ENCODE data around the gene ATP2B2. TPM values are rescaled to one million over a fixed set of nuclear protein-coding genes. Genes with fewer than 3 reads are reported as not detected.

ATP2B2 gene
- total RNA-seq, 1 experiment from 2014 or later: not detected

DNA sequence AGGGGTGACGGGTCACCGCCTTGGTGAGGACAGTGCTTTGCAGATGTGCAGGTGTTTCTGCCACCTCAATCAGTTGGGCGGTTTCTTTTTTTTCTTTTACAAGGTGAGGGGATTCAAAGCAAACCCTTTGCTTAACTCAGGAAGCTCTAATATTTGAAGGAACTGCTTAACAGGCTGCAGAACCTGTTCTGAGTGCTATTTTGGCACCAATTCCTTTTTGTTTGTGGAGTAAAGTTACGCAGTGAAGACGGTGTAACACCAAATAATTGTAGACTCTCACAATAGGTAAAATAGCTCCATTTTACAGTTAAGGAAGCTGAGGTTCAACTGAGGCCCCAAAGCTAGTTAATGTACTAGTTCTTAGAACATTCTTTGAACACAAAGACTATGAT lies 219.3 kb downstream of the ATP2B2 start:
- intact Hi-C loops (cut with micrococcal nuclease): no loop called here
- Histone ChIP-seq H3K79me2 (ENCODE audit: insufficient read depth, low read length) (no peaks in the 10 kb centered on the region), H4K20me1 (ENCODE audit: insufficient read depth) (no peaks in the 10 kb centered on the region), H3K9me3 (ENCODE audit: control insufficient read depth in 1 of 2, insufficient read depth in 1 of 2, low read depth in 1 of 2, low read length in 2 of 2) (no peaks in the 10 kb centered on the region), H3K4me1 (ENCODE audit: control insufficient read depth in 1 of 2, insufficient read depth in 2 of 2, low read length in 2 of 2) (peaks cover 0 to 9% of the 10 kb centered on the region in 2 experiments; a peak in 2 of 4 replicates), H3K9me2 (ENCODE audit: insufficient read depth) (no peaks in the 10 kb centered on the region), H3K36me3 (ENCODE audit: control insufficient read depth in 1 of 2, insufficient read depth in 2 of 2, low read length in 2 of 2) (peaks cover 9 to 15% of the 10 kb centered on the region in 2 experiments; a peak in 2 of 4 replicates), H3K4me3 (replicated peaks in 1 of 2; ENCODE audit: low read depth in 1 of 2, low read length in 2 of 2) (no peak overlapping the region), H3K27ac (ENCODE audit: low read depth, low read length) (no peak overlapping the region), H3K4me2 (ENCODE audit: low read length) (no peak overlapping the region), H3K27me3 (ENCODE audit: insufficient read depth, low read length) (no peaks in the 10 kb centered on the region), H3K9ac (ENCODE audit: low read length) (no peak overlapping the region), H2AFZ (ENCODE audit: low read depth, low read length, poor library complexity, severe bottlenecking) (no peak overlapping the region)
- ATAC-seq: no peak
- no TSS peak for BruUV-seq (replicated peaks)
- ChIA-PET POLR2A (interaction anchor here (0.6 kb wide), 1 partner anchor 39 kb away, joined by 4 read pairs; no protein-coding TSS in a partner anchor), RAD21 (ENCODE audit: low non-redundant PET in 1 of 2, low total read pairs in 2 of 2, uncharacterized antibody in 2 of 2, unreplicated experiment in 2 of 2) (no interaction called here), CTCF (interaction anchor here (0.7 to 1.8 kb wide), 4 partner anchors 23 to 478 kb away, joined by 3 to 6 read pairs (median 4); no protein-coding TSS in a partner anchor)
- DNase-seq (ENCODE audit: low read depth, low spot score): no peak
- TF ChIP-seq CBX3 (IDR thresholded peaks at IDR 0.05; ENCODE audit: low read depth) (no peak), SIN3A (IDR thresholded peaks at IDR 0.05; ENCODE audit: low read depth) (no peak)

DNA sequence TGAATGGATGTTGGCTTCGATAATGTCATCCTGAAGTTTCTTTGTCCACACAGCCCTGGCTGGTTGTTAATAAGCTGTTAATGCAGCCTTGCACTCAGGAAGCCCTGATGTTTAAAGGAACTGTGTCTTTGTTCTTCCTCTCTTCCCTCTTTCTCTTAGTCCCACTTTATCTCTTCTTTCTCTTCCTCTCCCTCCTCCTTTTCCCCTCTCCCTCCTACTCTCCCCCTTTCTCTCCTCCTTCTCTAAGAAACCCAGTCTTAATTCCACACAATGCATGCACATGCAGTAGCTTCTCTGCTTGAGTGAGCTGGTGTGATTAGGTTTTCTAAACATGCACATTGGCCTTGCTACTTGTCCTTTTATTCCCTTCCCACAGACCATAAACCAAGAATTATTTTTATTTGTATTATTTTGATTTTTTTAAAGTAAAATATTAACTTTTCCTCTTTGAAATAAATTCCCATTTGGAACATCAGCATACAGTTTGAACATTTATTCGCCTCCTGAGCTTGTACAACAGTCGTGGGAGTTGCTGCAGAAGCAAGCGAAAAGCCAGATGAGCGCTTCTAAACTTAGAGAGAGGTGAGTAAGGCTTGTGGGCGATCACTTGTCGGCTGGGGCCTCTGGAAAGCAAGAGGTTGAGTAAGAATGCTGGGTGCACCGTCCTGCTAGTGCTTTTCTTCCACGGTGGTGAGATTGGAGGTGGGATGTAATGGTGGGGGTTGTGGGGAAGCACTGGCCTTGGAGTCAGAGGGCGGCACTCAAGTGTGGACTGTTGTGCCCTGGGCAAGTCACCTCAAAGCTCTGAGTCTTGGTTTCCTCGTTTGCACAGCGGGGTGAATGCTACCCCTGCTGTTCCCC lies 219.9 kb downstream of the ATP2B2 start:
- H4K20me1 ChIP-seq (ENCODE audit: insufficient read depth): no peaks in the 10 kb centered on the region
- peaks cover 10 to 19% of the 10 kb centered on the region in 2 experiments; a peak in 3 of 4 replicates for H3K36me3 ChIP-seq (ENCODE audit: control insufficient read depth in 1 of 2, insufficient read depth in 2 of 2, low read length in 2 of 2)
- no peaks in the 10 kb centered on the region for H3K9me2 ChIP-seq (ENCODE audit: insufficient read depth)
- ChIA-PET CTCF (interaction anchor here (0.7 to 1.7 kb wide), 3 partner anchors 22 to 477 kb away, joined by 3 to 5 read pairs (median 3); no protein-coding TSS in a partner anchor), RAD21 (ENCODE audit: low non-redundant PET in 1 of 2, low total read pairs in 2 of 2, uncharacterized antibody in 2 of 2, unreplicated experiment in 2 of 2) (no interaction called here), POLR2A (no interaction called here)
- H2AFZ ChIP-seq (ENCODE audit: low read depth, low read length, poor library complexity, severe bottlenecking): no peak overlapping the region
- no peak overlapping the region for H3K27ac ChIP-seq (ENCODE audit: low read depth, low read length)
- no TSS peak for BruUV-seq (replicated peaks)
- no peaks in the 10 kb centered on the region for H3K79me2 ChIP-seq (ENCODE audit: insufficient read depth, low read length)
- H3K4me3 ChIP-seq (replicated peaks in 1 of 2; ENCODE audit: low read depth in 1 of 2, low read length in 2 of 2): no peak overlapping the region
- H3K27me3 ChIP-seq (ENCODE audit: insufficient read depth, low read length): no peaks in the 10 kb centered on the region
- ATAC-seq (no peak), DNase-seq (ENCODE audit: low read depth, low spot score) (no peak)
- H3K4me1 ChIP-seq (ENCODE audit: control insufficient read depth in 1 of 2, insufficient read depth in 2 of 2, low read length in 2 of 2): peaks cover 0 to 9% of the 10 kb centered on the region in 2 experiments; a peak in 2 of 4 replicates
- H3K9me3 ChIP-seq (ENCODE audit: control insufficient read depth in 1 of 2, insufficient read depth in 1 of 2, low read depth in 1 of 2, low read length in 2 of 2): no peaks in the 10 kb centered on the region
- intact Hi-C loops (cut with micrococcal nuclease): no loop called here
- no peak overlapping the region for H3K9ac ChIP-seq (ENCODE audit: low read length)
- no peak overlapping the region for H3K4me2 ChIP-seq (ENCODE audit: low read length)
- no peak for TF ChIP-seq ZFX (IDR thresholded peaks at IDR 0.05)
- no peak for TF ChIP-seq FOSL1 (IDR thresholded peaks at IDR 0.05; ENCODE audit: low read depth)
- no peak for TF ChIP-seq SRF (IDR thresholded peaks at IDR 0.05; ENCODE audit: low read depth)
- TF ChIP-seq ZNF274 (IDR thresholded peaks at IDR 0.05; ENCODE audit: low read depth, low read length): no peak
- TF ChIP-seq, protein P1, sequence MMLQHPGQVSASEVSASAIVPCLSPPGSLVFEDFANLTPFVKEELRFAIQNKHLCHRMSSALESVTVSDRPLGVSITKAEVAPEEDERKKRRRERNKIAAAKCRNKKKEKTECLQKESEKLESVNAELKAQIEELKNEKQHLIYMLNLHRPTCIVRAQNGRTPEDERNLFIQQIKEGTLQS (IDR thresholded peaks at IDR 0.05): no peak
- TF ChIP-seq, protein P2, sequence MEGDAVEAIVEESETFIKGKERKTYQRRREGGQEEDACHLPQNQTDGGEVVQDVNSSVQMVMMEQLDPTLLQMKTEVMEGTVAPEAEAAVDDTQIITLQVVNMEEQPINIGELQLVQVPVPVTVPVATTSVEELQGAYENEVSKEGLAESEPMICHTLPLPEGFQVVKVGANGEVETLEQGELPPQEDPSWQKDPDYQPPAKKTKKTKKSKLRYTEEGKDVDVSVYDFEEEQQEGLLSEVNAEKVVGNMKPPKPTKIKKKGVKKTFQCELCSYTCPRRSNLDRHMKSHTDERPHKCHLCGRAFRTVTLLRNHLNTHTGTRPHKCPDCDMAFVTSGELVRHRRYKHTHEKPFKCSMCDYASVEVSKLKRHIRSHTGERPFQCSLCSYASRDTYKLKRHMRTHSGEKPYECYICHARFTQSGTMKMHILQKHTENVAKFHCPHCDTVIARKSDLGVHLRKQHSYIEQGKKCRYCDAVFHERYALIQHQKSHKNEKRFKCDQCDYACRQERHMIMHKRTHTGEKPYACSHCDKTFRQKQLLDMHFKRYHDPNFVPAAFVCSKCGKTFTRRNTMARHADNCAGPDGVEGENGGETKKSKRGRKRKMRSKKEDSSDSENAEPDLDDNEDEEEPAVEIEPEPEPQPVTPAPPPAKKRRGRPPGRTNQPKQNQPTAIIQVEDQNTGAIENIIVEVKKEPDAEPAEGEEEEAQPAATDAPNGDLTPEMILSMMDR (IDR thresholded peaks at IDR 0.05 in 2 of 3, conservative IDR thresholded peaks at IDR 0.05 in 1 of 3; ENCODE audit: borderline replicate concordance in 1 of 3, insufficient read depth in 1 of 3, low read depth in 2 of 3, low read length in 2 of 3): no peak
- no peak for TF ChIP-seq SP1 (IDR thresholded peaks at IDR 0.05; ENCODE audit: low read depth)
- no peak for TF ChIP-seq TCF7L2 (IDR thresholded peaks at IDR 0.05; ENCODE audit: borderline replicate concordance, extremely low read depth, insufficient read depth, insufficient read length)
- TF ChIP-seq POLR2A (IDR thresholded peaks at IDR 0.05; ENCODE audit: borderline replicate concordance, extremely low read depth, insufficient read depth, insufficient read length): no peak
- TF ChIP-seq POLR2AphosphoS5 (IDR thresholded peaks at IDR 0.05; ENCODE audit: low read depth, low read length): no peak
- TF ChIP-seq YY1 (IDR thresholded peaks at IDR 0.05; ENCODE audit: extremely low read depth, insufficient replicate concordance, low read depth, low read length): no peak

Measured in HCT116 (cell line).